Measurements from ENCODE around the gene DOK6.

DOK6 gene

DNA sequence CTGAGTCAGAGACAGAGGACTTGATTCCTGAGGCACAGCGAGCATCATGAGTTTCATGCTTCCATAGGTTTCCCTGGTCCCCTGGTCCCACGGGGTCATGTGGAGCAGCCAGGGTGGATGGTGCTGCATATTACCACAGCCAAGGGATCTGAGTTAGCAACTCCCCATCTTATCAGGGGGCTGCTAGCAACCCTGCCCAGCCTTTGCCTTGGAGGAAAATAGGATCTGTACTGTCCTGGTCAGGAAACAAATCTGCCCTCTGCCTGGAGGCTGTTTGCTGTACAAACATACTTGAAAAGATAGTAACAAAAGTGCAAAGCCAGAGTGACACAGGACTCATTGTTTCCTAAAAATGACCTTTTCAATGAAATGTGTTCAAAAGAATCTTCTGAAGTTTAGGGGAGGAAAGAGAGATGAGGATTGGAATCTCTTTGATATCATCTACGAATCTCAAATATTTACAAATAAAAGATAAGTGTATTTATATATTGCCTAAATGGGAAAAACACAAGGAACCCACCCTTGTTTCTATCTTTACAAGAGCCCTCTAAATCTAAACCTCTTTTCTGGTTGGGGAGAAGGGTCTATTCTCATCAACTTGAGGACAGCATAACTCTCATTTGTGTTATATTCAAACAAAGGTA, 352.2 kb downstream of the DOK6 start:
- no peak for DNase-seq (ENCODE audit: low read depth in 2 of 2)

DNA sequence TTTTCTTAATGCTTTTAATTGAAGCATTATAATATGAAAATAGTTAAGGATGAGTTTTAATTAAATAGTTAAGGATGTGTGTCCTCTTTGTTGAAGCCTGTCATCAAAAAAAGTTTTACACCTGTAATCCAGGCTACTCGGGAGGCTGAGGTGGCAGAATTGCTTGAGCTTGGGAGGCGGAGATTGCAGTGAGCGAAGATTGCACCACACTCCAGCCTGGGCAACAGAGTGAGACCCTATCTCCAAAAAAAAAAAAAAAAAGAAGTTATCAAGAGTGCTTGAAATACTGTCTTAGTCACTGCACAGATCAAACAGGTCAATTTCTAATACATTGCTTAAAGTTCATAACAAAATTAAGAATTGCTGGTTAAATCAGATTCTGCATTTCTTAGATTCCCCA, 353.4 kb downstream of the DOK6 start:
- DNase-seq (ENCODE audit: low read depth in 2 of 2) = no peak

DNA sequence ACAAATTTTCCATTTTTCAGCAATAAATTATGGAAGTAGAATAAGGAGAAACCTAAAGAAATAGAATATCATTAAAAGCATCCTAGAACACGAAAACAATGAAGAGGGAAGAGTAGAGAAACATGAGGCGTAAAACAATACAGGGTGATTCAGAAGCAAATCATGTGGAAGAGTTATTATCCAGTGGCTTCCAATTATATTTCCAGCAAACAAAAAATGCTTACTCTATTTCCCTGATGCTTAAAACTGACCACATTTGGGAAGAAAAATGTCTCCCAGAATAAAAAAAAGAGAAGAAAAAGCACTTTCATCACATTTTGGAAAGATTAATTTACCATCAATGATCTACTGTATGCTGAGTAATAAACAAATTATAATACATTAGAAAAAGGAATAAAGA, 354.4 kb downstream of the DOK6 start:
- no peak for DNase-seq (ENCODE audit: low read depth in 2 of 2)

DNA sequence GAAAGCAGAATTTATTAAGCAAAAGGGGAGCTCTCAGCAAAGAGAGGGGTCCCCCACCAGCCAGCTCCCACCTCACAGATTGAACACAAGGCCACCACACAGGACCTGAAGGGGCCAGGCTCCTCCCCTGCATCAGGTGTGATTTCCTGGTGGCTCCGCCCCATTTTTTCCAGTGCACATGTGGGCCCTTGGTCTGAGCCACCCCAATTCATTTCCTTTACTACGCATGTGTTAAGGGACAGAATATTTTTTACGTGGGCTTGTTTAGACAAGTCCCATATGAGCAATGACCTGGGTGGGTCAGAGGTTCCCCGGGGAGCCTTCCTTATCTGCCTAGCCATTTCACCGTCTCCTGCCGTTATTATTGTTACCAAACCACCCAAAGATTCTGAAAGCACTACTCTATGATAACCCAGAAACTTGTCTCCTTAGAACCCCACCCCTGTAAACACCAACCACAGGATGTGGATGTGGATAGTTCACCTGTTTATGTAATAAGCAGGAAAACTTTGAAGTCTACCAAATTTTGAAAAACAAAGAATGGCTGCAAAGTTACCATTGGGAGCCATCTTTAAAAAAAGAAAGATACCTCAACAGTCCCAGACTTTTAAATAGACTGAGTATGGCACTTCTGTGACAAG, 355.3 kb downstream of the DOK6 start:
- no peak for DNase-seq (ENCODE audit: low read depth in 2 of 2)

DNA sequence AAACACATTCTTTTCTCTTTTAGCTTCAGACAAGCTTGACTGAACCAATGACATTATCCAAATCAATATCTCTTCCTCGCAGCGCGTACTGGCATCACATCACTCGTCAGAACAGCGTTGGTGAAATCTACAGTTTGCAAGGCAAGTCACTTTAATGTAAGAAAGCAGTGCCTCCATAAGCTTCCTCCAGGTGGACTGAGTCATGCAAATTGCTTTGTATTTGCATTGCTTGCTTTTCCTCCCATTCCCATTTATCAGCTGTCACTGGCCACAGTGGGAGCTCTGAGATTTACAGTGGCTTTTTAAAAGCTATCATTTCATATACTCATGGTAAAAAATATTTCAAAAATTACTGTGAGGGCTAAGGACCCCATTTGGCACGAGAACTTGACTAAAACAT, 357.0 kb downstream of the DOK6 start:
- DNase-seq (ENCODE audit: low read depth in 2 of 2) = no peak

DNA sequence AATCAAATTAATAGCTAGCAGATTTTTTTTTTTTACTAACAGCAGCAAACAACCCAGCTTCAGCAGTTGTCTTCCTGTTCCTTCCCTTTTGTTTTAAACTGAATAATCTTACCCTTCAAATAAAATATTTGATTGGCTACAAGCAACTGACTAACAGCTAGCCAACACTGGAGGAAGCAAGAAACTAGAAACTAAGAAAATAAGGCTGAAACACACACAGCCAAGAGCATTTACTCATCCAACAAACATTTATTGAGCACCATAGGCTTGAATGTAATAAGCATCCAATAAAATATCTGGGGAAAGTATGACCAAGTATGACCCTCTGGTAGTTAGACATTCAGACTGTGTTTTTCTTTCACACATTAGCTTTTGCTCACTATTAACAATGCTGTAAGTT, 357.8 kb downstream of the DOK6 start:
- DNase-seq (ENCODE audit: low read depth in 2 of 2) = no peak

DNA sequence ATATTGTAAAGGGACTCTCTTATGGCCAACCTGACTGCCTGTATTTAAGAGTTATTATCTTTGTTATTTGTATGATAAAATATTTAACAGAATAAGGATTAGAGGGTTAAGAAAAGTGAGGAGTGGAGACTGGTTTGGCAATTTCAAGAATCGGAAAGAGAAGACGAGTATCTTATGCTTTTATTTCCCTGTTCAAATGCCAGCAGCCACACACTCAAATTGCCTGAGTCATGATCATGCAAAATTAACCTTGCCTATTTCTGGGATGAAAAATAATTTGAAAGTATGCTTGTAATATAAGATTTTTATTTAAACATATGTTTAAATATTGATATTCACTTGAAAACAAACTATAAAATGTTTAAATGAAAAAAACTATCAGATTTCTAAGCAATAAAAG, 358.4 kb downstream of the DOK6 start:
- DNase-seq (ENCODE audit: low read depth in 2 of 2) = no peak

DNA sequence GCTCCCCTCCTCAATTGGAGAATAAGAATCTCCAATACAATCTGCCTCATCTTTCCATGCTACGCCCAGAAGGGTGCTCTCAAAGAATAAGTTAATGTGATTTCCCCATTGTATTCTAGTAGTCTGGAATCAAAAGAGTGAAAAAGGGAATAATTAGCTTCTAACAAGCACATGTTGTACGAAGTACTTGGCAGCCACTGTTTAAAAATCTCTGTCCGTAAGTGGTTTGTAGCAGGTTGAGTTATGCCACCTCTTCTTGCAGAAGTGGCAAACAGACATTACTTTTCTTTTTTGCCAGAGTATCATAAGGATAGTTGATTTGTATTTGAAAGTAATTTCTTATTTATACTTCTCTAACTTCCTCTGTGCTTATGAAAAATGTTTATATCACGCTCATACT, 362.3 kb downstream of the DOK6 start:
- no peak for DNase-seq (ENCODE audit: low read depth in 2 of 2)

DNA sequence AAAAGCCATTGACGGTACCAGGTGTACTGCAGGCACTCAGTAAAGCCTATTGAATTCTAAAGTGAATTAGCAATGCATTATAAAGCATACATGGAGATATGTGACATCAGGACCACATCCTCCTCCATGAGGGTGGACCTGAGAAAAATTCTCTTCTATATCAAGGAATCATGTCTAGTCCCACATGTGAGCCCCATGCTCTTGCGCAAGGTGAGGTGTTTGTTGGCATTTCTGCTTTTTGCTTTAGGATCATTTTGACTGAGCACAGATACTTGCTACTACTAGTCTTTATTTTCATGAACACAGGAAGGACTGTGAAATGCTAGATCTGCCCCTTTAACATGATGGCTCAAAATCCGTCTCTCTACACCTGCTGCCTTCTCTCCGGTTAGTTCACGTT, 363.1 kb downstream of the DOK6 start:
- DNase-seq (ENCODE audit: low read depth in 2 of 2) = no peak

DNA sequence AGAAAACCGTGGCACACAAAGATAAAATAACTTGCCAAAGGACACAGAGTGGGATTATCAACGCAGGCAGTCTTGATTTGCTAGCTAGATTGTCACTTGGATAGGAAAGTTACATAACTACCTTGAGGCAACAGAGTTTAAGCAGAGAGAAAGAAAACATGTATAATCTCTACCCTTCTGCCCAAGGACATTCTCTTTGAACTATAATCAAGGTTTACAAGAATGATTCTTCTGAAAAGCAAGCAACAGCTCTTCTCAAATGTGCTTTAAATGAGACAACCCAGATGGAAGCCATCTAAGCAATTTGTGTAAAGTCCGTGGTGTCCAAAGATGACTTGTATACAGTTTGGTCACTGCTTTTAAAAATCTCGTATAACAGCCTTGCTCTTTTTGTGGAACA, 369.6 kb downstream of the DOK6 start:
- DNase-seq (ENCODE audit: low read depth in 2 of 2) = no peak

DNA sequence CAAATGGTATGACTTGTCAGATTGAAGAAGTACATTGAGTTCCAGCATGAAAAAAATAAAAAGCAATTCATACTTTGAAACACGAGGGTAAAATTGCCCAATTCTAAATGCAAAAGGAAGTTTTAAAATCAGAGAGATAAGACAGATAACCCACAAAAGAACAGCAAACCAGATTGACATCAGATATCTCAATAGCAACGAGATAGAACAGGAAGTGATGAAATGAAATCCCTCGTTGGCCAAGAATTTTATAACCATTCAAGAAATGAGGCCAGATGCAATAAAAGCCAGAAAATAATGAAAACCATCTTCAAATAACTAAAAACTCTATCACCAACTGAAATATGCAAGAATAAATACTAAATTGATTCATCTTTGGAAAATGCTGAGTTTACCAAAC, 374.1 kb downstream of the DOK6 start:
- no peak for DNase-seq (ENCODE audit: low read depth in 2 of 2)

DNA sequence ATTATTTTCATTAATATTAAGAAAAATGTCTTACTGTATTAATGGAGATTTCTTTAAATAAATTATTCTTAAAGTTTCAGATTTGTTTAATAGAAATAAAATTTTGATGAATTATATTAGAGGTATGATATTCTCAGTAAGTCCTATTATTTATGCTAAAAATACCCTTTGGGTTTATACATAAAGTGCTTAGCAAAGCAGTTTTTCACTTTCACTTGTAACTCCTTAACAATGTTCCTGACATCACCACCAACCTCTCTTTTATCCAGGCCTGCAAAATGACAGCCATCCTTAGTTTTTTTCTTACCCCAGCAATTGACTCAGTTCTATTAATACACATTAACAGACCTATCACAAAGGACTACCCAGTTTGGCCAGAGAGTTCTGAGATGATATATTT, 376.6 kb downstream of the DOK6 start:
- no peak for DNase-seq (ENCODE audit: low read depth in 2 of 2)

DNA sequence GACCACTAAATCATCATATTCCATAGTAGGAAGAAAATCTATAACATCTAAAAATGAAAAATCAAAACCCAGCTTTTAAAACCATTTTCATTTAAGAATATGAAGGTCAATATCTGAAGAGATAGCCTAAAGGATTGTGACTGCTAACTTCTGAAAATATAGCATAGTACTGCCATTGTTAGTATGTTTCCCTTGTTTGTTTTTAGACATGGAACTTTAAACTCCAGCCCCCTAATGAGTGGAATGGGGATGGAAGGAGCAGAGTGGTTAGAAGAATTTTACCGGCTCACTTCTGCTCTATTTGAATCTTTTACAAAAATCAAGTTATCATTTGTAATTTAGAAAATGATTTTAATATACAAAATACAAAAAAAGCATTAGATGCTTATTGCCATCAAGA, 378.0 kb downstream of the DOK6 start:
- no peak for DNase-seq (ENCODE audit: low read depth in 2 of 2)

DNA sequence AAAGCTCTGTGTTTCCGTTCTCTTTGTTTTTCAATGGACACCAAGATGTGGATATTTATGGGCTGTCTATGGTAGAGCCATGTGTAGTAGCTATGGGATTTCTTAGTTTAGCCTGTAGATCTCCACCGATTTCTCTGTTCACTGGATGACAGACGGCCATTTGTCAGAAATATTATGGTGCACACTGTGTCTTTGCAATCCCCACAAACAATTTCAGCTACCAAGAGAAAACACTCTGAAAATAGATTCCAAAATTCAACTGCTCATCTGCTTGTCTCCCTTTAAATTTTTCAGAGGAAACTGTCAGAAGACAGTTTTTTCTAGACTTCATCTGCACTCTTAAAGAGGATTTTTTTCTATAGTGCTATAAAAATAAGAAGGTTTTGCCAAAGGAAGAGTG, 380.2 kb downstream of the DOK6 start:
- DNase-seq (ENCODE audit: low read depth in 2 of 2) = no peak

DNA sequence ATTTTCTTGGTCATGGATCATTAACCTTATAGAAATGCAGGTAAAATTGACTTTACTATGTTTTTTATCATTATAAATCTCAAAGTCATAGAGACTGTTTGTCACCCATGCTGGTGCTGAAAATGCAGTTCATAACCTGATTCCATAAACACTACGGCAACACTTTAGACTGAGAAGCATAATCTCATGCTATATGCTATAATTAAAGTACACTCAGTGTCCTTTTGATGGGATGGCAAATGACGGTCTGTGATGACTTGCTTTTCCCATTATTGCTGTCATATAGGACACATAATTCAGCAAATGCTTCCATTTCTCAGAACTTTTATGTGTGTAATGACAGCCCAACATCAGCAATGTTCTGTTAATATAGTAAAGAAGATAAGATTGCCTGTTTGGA, 384.1 kb downstream of the DOK6 start:
- no peak for DNase-seq (ENCODE audit: low read depth in 2 of 2)

DNA sequence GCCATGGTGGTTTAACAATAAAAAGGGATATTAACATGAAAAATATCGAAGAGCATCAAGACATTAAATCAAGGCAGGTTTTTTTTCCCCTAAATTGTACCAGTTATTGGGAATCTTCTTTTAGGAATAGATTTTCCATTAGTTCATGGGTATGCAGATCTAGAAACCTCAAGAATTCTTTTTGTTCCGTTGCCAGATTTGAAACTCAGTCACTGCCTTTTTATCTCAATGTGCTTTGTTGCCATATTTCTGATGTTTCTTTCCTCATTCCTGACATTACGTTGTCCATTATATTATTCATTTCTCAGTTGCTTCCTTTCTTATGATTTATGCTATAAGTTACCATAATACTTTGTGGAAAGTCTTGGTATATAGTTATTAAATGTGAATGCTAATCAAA, 384.8 kb downstream of the DOK6 start:
- DNase-seq (ENCODE audit: low read depth in 2 of 2) = no peak

DNA sequence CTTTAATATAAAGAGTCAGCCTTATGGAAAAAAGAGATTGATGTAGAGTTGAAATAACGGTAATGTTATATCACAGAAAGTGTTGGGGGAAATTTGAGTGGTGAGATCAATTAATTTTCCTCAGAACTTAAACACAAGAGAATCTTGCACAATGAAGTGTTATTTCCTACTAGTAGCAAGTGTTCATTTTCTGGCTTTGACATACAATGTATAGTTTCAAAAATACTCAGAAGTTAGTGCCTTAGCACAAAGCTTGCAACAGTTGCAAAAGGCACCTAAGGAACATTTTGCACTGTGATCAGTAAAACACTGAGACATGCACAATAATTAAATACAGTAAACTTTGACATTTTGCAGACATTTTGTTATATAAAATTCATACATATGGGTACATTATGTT, 385.7 kb downstream of the DOK6 start:
- DNase-seq (ENCODE audit: low read depth in 2 of 2) = no peak

DNA sequence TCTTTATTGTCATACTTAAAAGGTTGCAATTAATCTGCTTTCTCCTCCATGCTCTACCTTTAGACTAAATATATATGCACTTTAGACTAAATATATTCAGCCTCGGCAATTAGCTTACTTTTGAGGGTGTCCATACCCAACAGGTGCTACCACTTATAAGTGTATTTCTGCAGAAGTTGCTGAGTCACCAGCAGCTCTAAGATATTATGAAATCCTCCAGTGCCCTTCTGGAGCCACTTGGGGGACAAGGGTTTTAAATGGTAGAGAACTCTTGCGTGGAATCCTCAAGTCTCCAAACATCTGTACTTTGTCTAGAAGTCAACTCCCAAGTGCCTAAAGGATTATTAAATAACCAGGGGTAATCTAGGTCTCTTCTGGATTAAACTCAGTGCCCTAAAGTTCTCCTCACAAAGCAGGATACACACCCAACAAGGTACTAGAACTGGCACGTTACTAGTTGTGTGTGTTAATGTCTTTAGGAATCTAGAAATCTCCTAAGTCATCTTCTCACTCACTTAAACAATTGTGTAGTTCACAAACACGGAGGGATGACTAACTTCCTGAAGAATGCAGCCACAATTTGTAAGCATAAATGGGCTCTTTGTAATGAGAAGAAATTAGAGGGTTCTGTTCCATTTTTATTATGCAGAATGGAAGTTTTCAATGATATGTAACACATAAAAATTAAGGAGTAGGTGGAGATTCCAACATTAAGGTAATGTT, 387.3 kb downstream of the DOK6 start:
- no peak for DNase-seq (ENCODE audit: low read depth in 2 of 2)

DNA sequence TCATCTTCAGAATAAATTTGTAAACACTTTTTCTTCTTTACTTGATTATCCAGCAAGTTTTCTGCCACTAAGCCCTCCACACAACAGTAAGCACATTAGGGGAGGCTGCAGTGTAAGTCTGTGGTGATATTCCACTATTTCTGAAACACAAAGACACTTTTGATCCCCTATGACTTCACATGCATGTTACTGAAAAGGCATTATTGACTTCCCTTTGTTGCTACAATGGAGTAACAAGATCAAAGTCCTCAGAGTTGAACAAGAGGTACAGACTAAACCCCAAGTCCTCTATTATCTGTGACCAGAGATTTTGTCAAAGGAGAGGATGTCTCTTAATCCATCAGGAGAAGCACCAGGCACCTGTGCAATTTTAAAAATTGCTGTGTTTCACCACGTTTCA, 389.1 kb downstream of the DOK6 start:
- DNase-seq (ENCODE audit: low read depth in 2 of 2) = no peak

DNA sequence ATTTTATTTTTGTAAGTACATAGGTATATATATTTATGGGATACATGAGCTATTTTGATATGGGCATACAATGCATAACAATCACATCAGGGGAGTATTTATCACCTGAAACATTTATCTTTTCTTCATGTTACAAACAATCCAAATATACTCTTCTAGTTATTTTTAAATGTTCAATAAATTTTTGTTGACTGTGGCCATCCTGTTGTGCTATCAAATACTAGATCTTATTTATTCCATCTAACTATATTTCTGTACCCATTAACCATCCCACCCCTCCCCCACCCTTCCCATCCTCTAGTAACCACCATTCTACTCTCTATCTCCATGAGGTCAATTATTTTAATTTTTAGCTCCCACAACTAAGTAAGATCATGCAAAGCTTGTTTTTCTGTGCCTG, 390.0 kb downstream of the DOK6 start:
- no peak for DNase-seq (ENCODE audit: low read depth in 2 of 2)

DNA sequence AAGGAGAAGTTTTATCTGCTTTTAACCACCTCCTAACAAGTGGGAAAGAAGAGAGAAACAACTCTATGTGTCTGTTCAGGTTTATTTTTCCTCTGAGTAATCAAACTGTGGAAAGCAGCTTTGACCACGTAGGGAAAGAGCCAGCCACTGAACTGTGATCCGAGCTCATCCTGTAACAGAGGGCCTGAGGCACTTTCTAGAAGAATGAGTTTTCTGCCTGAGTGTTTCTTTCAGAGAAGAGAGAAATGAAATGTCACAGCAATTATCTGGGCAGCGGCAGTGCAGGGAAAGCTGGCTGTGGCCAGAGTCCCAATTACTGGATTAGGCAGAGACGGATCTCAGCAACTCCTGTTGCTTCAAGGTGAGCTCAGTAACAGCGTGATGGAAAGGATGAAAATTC, 395.1 kb downstream of the DOK6 start:
- no peak for DNase-seq (ENCODE audit: low read depth in 2 of 2)

DNA sequence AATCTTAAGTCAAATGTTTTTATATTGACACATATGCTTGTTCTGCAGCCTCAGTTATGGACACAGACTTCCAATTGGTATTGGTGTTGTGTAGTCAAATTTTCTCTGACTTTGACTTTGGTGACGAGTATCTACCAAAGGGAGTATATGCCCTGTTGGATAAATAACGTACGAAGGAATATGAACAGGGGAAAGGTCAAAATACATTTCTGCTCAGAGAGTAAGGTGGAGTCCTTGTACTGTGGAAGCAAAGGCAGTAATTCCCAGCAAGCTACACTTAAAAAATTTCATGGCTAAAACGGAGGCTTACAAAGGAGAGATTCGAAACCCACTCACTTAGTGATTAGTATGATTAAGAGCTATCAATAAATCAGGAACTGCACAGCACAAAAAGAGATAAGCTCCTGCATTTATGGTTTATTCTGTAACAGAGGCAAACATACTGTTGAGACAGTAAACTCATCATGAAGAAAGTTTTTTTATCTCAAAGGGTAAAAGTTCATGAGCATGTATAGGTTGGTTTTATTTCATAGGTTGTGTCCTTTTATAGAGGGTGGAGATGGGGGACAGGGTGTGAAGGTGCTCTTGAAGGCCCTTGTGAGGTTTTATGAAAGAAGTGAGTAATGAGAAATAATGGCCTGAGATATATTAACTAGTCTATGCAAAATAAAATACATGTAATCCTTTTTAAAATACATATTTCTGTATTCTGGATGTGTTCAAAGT, 404.3 kb downstream of the DOK6 start:
- DNase-seq (ENCODE audit: low read depth in 2 of 2) = no peak

DNA sequence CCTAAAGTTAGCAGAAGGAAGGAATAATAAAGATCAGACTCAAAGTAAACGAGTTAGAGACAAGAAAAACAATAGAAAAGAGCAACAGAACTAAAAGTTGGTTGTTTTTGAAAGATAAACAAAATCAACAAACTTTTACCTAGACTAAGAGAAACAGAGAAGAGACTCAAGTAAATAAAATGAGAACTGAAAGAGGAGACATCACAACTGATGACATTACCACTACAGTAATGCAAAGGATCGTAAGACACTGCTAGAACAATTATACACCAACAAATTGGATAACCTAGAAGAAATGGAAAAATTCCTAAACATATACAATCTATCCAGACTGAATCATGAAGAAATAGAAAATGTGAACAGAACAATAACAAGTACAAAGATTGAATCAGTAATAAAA, 407.7 kb downstream of the DOK6 start:
- no peak for DNase-seq (ENCODE audit: low read depth in 2 of 2)

Measured in stimulated activated CD8-positive, alpha-beta memory T cell treated with anti-CD3 and anti-CD28 coated beads, Interleukin-7, amount 100 ng/mL, for 4 hours (primary cell).